Measurements from ENCODE around the gene UPB1.

GRCh38 chr22:24451162-24451561 is 44.0 kb upstream of the UPB1 start:
- no peak for TF ChIP-seq POLR2AphosphoS5 (IDR thresholded peaks at IDR 0.05)
- no peak for TF ChIP-seq CTCF (IDR thresholded peaks at IDR 0.05)
- no peak for TF ChIP-seq POLR2A (IDR thresholded peaks at IDR 0.05)
- no peak for TF ChIP-seq EP300 (IDR thresholded peaks at IDR 0.05)
